AG09319 (cell line): ENCODE data around the gene RBM14.

Experiments
- DNase-seq: peaks from one replicate; pipeline ENCODE4 v3.0.0-alpha.2; 2010; ENCODE audit warnings: low read depth; ENCODE audit errors: extremely low read depth
- CTCF ChIP-seq: IDR thresholded peaks from 2 replicates; pipeline ENCODE4 v1.5.1; 2011; ENCODE audit warnings: low read depth, mild to moderate bottlenecking, inconsistent platforms, low read length, moderate library complexity

RBM14 gene, protein sequence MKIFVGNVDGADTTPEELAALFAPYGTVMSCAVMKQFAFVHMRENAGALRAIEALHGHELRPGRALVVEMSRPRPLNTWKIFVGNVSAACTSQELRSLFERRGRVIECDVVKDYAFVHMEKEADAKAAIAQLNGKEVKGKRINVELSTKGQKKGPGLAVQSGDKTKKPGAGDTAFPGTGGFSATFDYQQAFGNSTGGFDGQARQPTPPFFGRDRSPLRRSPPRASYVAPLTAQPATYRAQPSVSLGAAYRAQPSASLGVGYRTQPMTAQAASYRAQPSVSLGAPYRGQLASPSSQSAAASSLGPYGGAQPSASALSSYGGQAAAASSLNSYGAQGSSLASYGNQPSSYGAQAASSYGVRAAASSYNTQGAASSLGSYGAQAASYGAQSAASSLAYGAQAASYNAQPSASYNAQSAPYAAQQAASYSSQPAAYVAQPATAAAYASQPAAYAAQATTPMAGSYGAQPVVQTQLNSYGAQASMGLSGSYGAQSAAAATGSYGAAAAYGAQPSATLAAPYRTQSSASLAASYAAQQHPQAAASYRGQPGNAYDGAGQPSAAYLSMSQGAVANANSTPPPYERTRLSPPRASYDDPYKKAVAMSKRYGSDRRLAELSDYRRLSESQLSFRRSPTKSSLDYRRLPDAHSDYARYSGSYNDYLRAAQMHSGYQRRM

DNA sequence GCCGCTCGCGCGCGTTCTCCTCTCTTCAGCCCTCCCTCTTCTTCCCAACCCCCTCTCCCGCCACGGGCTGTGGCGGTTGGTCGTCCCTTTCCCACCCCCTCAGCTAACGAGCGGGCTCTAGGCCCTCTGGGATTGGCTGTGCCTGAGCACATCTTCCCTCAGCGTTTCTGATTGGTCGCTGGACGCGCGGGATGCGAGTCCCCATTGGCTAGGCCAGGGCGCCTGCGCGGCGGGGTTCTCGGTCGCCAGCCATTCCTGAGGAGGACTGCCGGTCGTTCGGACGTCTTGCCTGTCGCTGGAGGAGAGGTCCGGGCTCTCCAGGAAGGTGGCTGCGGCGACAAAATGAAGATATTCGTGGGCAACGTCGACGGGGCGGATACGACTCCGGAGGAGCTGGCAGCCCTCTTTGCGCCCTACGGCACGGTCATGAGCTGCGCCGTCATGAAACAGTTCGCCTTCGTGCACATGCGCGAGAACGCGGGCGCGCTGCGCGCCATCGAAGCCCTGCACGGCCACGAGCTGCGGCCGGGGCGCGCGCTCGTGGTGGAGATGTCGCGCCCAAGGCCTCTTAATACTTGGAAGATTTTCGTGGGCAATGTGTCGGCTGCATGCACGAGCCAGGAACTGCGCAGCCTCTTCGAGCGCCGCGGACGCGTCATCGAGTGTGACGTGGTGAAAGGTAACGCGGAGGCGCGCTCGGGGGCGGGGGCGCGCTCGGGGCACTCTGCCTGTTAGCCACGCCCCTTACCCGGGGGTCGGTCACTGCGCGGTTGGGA, at the start of gene RBM14:
Gene RBM14 (plus strand): TSS at position 252 of the 776 bp plus-strand sequence. CDS start 91 bp downstream, at position 343.
- peak; percentile 97 for DNase-seq
- TF ChIP-seq CTCF: no peak

DNA sequence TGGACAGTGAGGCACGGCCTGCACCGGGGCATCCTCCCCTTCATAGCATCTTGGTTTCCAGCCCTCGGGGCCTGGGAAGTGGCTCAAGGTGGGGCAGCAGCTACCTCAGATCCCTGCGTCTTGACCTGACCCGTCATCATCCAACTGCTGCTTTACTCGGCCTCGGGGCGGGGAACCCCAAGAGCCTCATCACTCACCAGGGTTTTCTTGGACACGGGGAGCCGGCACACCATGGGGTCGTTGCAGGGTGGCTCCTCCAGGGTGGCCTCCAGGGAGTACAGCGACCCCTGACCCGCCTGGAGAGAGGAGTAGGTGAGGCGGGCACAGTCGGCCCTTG, 48.7 kb upstream of the RBM14 start:
- no peak for DNase-seq
- no peak for TF ChIP-seq CTCF

DNA sequence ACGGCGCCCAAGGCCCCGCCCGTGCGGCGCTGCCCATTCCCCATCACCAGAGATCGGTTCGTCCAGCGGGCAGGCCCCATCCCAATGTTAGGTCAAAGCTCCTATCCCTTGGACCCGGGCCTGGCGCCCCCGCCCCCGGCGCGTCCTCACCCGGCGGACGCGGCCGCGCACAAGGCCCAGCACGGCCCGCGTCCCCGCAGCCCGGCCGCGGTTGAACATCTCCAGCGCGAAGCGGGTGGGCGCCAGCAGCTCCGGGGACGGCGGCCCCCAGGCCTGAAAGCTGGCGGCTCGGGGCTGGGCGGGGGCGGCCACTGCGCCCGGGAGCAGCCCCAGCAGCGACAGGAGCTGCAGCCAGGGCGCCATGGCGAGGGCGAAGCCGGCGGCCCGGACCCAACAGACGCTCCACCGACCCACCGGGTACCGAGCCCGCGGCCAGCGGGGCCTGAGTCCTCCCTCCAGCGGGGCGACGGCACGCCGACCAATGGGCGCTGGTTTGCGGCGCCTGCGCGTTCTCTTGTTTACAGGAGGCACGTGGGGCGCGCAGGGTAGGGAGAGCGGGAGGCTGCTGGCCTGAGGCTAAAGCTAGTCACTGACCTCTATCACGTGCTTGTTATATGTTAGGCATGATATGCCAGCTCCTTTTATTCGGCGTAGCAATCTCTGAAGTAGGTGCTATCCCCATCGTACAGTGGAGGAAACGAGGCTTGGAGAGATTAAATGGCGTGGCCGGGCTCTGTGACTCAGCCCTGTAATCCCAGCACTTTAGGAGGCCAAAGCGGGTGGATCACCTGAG, 48.1 kb upstream of the RBM14 start, which contains the start of gene CTSF:
Gene CTSF (minus strand): TSS at position 483 of the 793 bp plus-strand sequence. CDS start 120 bp downstream, at position 363.
- no peak for TF ChIP-seq CTCF
- no peak for DNase-seq

DNA sequence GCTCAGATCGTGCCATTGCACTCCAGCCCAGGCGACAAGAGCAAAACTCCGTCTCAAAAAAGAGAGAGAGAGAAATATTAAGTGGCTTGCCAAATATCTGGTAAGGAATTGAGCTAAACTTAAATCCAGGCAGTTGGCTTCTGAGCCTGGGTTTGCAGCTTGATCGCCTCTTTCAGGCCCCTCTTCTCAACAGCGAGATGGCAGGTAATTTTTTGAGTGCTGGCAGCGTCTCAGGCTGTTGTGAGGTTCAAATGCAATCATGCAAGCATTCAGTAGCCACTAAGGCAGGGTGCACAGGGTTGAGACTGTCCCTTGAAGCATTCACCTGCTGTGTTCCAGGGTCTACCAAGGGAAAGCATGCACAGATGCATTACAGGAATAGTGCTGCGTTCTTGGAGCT, 47.4 kb upstream of the RBM14 start:
- TF ChIP-seq CTCF: no peak
- DNase-seq: no peak

- no peak for DNase-seq
- no peak for TF ChIP-seq CTCF
Observed at GRCh38 chr11:66570079-66570849, 46.2 kb upstream of the RBM14 start.

DNA sequence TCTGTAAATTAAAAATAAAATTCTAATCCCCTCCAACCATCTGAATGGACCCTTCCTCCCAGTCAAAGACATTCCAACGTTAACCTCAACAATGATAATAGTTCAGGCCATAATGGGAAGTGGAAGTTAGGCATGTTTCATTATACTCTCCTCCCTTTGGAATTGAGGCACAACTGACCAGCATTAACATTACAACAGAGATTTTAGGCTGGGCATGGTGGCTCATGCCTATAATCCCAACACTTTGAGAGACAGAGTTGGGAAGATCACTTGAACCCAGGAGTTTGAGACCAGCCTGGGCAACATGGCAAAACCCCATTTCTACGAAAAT, 45.6 kb upstream of the RBM14 start:
- no peak for TF ChIP-seq CTCF
- no peak for DNase-seq
